HEK293 (cell line): Measurements from ENCODE around the gene POLDIP2.

Source experiments
- ZSCAN16 ChIP-seq: fragments of 450-650 bp; formaldehyde crosslinking; IDR thresholded peaks from 2 replicates; pipeline ENCODE4 v1.5.1; 2016; ENCODE audit warnings: missing biosample characterization, missing genetic modification characterization
- TF ChIP-seq, protein P1 (sequence below): fragments of 450-650 bp; formaldehyde crosslinking; IDR thresholded peaks from 2 replicates; pipeline ENCODE4 v1.5.1; 2016; ENCODE audit warnings: missing biosample characterization, missing genetic modification characterization
- TF ChIP-seq, protein P2 (sequence below): fragments of 450-650 bp; formaldehyde crosslinking; IDR thresholded peaks from 2 replicates; pipeline ENCODE4 v1.5.1; 2016; ENCODE audit warnings: missing biosample characterization, missing genetic modification characterization

DNA sequence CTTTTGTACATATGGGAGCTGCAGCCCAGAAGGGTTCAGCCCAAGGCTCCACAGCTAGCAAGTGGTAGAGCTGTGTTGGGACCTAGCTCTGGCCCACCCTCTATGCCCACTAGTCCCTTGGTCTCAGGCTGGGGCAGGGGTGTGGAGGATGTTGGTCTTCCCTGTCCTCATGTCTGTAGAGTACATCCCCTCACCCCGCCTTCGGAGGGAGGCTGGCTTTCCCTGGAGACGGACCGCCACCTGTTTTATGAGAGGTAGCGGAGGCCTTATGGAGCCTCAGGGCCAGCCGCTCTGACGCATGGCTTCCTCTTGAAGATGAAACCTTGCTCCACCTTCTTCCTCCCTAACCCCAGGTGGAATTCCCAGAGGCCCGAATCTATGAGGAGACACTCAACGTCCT, 13.3 kb downstream of the POLDIP2 start:
- TF ChIP-seq, protein P1, sequence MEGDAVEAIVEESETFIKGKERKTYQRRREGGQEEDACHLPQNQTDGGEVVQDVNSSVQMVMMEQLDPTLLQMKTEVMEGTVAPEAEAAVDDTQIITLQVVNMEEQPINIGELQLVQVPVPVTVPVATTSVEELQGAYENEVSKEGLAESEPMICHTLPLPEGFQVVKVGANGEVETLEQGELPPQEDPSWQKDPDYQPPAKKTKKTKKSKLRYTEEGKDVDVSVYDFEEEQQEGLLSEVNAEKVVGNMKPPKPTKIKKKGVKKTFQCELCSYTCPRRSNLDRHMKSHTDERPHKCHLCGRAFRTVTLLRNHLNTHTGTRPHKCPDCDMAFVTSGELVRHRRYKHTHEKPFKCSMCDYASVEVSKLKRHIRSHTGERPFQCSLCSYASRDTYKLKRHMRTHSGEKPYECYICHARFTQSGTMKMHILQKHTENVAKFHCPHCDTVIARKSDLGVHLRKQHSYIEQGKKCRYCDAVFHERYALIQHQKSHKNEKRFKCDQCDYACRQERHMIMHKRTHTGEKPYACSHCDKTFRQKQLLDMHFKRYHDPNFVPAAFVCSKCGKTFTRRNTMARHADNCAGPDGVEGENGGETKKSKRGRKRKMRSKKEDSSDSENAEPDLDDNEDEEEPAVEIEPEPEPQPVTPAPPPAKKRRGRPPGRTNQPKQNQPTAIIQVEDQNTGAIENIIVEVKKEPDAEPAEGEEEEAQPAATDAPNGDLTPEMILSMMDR (tag by site-specific recombination): no peak
- TF ChIP-seq, protein P2, sequence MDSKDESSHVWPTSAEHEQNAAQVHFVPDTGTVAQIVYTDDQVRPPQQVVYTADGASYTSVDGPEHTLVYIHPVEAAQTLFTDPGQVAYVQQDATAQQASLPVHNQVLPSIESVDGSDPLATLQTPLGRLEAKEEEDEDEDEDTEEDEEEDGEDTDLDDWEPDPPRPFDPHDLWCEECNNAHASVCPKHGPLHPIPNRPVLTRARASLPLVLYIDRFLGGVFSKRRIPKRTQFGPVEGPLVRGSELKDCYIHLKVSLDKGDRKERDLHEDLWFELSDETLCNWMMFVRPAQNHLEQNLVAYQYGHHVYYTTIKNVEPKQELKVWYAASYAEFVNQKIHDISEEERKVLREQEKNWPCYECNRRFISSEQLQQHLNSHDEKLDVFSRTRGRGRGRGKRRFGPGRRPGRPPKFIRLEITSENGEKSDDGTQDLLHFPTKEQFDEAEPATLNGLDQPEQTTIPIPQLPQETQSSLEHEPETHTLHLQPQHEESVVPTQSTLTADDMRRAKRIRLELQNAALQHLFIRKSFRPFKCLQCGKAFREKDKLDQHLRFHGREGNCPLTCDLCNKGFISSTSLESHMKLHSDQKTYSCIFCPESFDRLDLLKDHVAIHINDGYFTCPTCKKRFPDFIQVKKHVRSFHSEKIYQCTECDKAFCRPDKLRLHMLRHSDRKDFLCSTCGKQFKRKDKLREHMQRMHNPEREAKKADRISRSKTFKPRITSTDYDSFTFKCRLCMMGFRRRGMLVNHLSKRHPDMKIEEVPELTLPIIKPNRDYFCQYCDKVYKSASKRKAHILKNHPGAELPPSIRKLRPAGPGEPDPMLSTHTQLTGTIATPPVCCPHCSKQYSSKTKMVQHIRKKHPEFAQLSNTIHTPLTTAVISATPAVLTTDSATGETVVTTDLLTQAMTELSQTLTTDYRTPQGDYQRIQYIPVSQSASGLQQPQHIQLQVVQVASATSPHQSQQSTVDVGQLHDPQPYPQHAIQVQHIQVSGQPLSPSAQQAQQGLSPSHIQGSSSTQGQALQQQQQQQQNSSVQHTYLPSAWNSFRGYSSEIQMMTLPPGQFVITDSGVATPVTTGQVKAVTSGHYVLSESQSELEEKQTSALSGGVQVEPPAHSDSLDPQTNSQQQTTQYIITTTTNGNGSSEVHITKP (tag by site-specific recombination): no peak
- no peak for TF ChIP-seq ZSCAN16
